ENCODE measurements around the gene EEA1. TPM values are rescaled to one million over a fixed set of nuclear protein-coding genes. Genes with fewer than 3 reads are reported as not detected.

EEA1 gene
- total RNA-seq, 1 experiment from 2014 or later: 14.9 TPM

DNA sequence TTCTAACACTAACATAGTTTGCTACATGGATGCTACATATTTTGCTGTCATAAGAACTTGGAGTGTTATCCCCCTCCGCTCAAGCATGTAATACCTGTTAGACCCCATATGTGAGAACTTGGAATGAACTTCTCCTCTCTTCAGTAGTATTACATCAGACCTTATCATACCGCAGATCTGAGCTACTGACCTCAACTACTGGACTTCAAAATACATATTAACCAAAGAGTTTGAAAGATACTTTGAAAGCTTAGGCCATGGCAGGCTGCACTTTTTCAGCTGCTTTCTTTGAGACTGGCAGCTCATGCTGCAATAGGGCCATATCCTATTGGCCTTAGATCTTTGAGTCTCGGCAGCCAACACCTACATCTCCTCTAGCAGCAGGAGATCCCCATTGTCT, 74.8 kb downstream of the EEA1 start:
- Histone ChIP-seq H3T11ph (ENCODE audit: low read length) (no peak overlapping the region), H2AK5ac (ENCODE audit: insufficient read length, low read length) (no peak overlapping the region), H3K14ac (ENCODE audit: insufficient read depth, low read length) (no peak overlapping the region), H4K5ac (ENCODE audit: insufficient read length, low read depth, low read length) (no peak overlapping the region), H3K27me3 (ENCODE audit: insufficient read depth, low read length) (no peaks in the 10 kb centered on the region), H2BK15ac (ENCODE audit: low read depth, low read length) (no peak overlapping the region), H2BK20ac (ENCODE audit: low read depth, low read length, poor library complexity, severe bottlenecking) (no peak overlapping the region), H4K8ac (replicated peaks; ENCODE audit: insufficient read length, low read depth, low read length) (no peak overlapping the region), H2BK5ac (ENCODE audit: insufficient read length, low read length) (no peak overlapping the region), H3K4me1 (ENCODE audit: insufficient read depth, low read length) (no peaks in the 10 kb centered on the region), H3K79me2 (ENCODE audit: insufficient read depth, low read length) (no peaks in the 10 kb centered on the region), H3K4me2 (ENCODE audit: insufficient read depth, insufficient read length, low read length) (no peak overlapping the region), H3K18ac (ENCODE audit: insufficient read length, low read depth, low read length) (no peak overlapping the region), H3K9me3 (ENCODE audit: control insufficient read depth, low read depth, low read length) (no peaks in the 10 kb centered on the region), H4K20me1 (ENCODE audit: control insufficient read depth, insufficient read depth, insufficient read length) (no peaks in the 10 kb centered on the region), H3K27ac (ENCODE audit: insufficient read length, low read depth, low read length) (no peak overlapping the region), H3K4ac (ENCODE audit: low read depth, low read length) (no peak overlapping the region), H2BK12ac (ENCODE audit: insufficient read length, low read depth, low read length) (no peak overlapping the region), H2AFZ (ENCODE audit: low read length) (no peak overlapping the region), H2BK120ac (ENCODE audit: low read depth, low read length, poor library complexity, severe bottlenecking) (no peak overlapping the region), H3K56ac (ENCODE audit: insufficient read length, low read depth, low read length) (no peak overlapping the region), H3K9ac (ENCODE audit: extremely low read depth, insufficient read length, low read length) (no peak overlapping the region), H3K23ac (ENCODE audit: insufficient read length, low read depth, low read length) (no peak overlapping the region), H3K23me2 (ENCODE audit: insufficient read length, low read depth, low read length, poor library complexity, severe bottlenecking) (no peaks in the 10 kb centered on the region), H4K91ac (ENCODE audit: insufficient read length, low read depth, low read length) (no peak overlapping the region), H3K79me1 (ENCODE audit: insufficient read depth, low read depth, low read length, poor library complexity, severe bottlenecking) (no peaks in the 10 kb centered on the region)
- Mint-ChIP-seq H3K27me3 (ENCODE audit: low read depth) (no peaks in the 10 kb centered on the region), H3K36me3 (ENCODE audit: insufficient read depth in 1 of 3, low read depth in 3 of 3) (peaks cover 3 to 20% (median 10%) of the 10 kb centered on the region in 3 experiments; a peak in 6 of 7 replicates), H3K4me1 (peaks cover under 1 to 6% of the 10 kb centered on the region in 2 experiments; a peak in 3 of 4 replicates), H3K9me3 (no peaks in the 10 kb centered on the region), H3K4me3 (no peak overlapping the region), H3K27ac (no peak overlapping the region)
- DNase-seq: no peak
- no CpG with 5 or more reads among the region's 3 CpGs for WGBS (ENCODE audit: extremely low coverage, insufficient read length, low lambda C conversion rate)
- TF ChIP-seq, protein P1, sequence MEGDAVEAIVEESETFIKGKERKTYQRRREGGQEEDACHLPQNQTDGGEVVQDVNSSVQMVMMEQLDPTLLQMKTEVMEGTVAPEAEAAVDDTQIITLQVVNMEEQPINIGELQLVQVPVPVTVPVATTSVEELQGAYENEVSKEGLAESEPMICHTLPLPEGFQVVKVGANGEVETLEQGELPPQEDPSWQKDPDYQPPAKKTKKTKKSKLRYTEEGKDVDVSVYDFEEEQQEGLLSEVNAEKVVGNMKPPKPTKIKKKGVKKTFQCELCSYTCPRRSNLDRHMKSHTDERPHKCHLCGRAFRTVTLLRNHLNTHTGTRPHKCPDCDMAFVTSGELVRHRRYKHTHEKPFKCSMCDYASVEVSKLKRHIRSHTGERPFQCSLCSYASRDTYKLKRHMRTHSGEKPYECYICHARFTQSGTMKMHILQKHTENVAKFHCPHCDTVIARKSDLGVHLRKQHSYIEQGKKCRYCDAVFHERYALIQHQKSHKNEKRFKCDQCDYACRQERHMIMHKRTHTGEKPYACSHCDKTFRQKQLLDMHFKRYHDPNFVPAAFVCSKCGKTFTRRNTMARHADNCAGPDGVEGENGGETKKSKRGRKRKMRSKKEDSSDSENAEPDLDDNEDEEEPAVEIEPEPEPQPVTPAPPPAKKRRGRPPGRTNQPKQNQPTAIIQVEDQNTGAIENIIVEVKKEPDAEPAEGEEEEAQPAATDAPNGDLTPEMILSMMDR (conservative IDR thresholded peaks at IDR 0.05): no peak

Measured in H9 (cell line).